NT2/D1 (cell line): ENCODE results near the gene FOXI1.
"Not testable (repeated sequence)": the region's sequence is repeated elsewhere in the genome, so short reads cannot be mapped to it uniquely, and the experiment has no call there.

Experiments
- DNase-seq: peaks from one replicate; pipeline ENCODE4 v3.0.0-alpha.2; 2011; ENCODE audit warnings: low read depth, low spot score
- H3K27me3 ChIP-seq: 2 replicates; pipeline ENCODE4 v1.6.0; 2011; ENCODE audit warnings: mild to moderate bottlenecking; ENCODE audit not compliant: insufficient read length, insufficient read depth
- H3K36me3 ChIP-seq: 2 replicates; pipeline ENCODE4 v1.6.1; 2011; ENCODE audit warnings: mild to moderate bottlenecking, low read length, mixed read lengths; ENCODE audit not compliant: insufficient read depth, insufficient read length
- H3K4me1 ChIP-seq: 2 replicates; pipeline ENCODE4 v1.5.1; 2011; ENCODE audit not compliant: insufficient read depth, insufficient read length
- H3K4me3 ChIP-seq: 2 replicates; pipeline ENCODE4 v1.5.1; 2011; ENCODE audit warnings: low read depth; ENCODE audit not compliant: insufficient read length
- H3K9ac ChIP-seq: 2 replicates; pipeline ENCODE4 v1.6.0; 2011; ENCODE audit warnings: low read depth; ENCODE audit not compliant: insufficient read length
- H3K9me3 ChIP-seq: 2 replicates; pipeline ENCODE4 v1.5.1; 2011; ENCODE audit warnings: mild to moderate bottlenecking, low read length; ENCODE audit not compliant: insufficient read depth
- SUZ12 ChIP-seq: IDR thresholded peaks from 2 replicates; pipeline ENCODE4 v1.6.1; 2011; ENCODE audit not compliant: insufficient read length, insufficient read depth; ENCODE audit errors: extremely low read depth
- YY1 ChIP-seq: IDR thresholded peaks from 2 replicates; pipeline ENCODE4 v1.6.1; 2011; ENCODE audit not compliant: insufficient read length, insufficient read depth
- ZNF274 ChIP-seq: IDR thresholded peaks from 2 replicates; pipeline ENCODE4 v1.6.1; 2011; ENCODE audit warnings: mild to moderate bottlenecking, low read depth, low read length

Gene FOXI1

GRCh38 chr5:170132269-170132975, 26.7 kb downstream of the FOXI1 start:
- Histone ChIP-seq H3K36me3 (no peaks in the 10 kb centered on the region), H3K4me1 (no peaks in the 10 kb centered on the region), H3K4me3 (no peak overlapping the region), H3K9me3 (no peaks in the 10 kb centered on the region), H3K27me3 (no peaks in the 10 kb centered on the region), H3K9ac (no peak overlapping the region)
- TF ChIP-seq ZNF274 (no peak), SUZ12 (no peak), YY1 (no peak)
- DNase-seq, result no peak

DNA sequence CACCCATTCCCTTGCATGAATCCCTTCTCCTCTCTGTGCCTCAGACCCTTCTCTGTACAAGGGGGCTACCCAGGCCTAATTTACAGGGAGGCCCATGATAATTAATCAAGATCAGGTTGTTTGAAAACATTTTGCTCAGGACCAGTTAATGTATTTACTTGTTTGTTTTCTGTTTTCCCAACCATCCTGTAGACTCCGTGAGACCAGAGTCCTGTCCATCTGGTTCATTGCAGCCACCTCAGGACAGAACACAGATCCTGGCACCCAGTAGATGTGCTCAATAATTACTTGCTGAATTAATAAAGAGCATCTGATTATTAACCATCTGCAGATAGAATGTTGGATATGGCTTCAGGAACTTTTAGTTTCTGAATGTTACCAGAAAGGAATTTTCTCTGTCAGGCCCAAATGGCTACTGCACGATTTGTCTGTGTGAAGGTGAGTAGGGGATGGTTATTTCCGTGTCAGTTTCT, 27.3 kb downstream of the FOXI1 start:
- no peak overlapping the region for H3K9ac ChIP-seq
- no peaks in the 10 kb centered on the region for H3K36me3 ChIP-seq
- H3K27me3 ChIP-seq, result no peaks in the 10 kb centered on the region
- no peak overlapping the region for H3K4me3 ChIP-seq
- TF ChIP-seq ZNF274 (no peak), SUZ12 (no peak), YY1 (no peak)
- H3K4me1 ChIP-seq, result no peaks in the 10 kb centered on the region
- DNase-seq, result no peak
- no peaks in the 10 kb centered on the region for H3K9me3 ChIP-seq

DNA sequence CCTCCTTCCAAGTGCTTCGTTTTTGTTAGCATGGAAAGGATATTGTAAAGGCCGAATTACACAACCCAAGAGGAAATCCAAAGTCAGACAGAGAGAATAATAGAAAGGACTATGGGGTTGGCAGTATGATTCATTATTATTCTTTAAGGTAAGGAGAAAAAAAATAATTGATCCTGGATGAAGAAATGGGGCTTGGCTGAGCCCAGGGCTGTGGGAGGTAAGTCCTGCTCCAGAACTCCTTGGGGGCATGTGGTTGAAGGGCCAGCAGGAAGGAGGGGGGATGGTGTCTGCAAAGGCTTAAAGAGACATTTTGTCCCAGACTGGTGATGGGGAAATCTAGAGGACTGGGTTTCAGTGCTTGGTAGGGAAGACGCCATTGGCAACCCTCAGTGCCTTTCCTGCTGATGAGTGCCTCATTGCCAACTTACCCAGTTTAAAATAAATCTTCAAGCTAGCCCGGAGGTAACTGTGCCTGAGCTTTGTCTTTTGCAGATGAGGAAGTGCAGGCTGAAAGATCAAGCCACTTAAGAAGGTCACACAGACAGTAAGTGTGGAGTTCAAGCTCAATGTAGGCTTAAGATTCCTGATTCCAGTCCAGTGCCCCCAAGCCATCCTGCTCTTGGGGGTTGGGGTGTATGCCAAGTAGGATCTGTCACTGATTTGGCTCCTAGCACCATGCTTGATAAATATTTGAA, 30.2 kb downstream of the FOXI1 start:
- DNase-seq, result no peak
- H3K36me3 ChIP-seq, result no peaks in the 10 kb centered on the region
- TF ChIP-seq SUZ12 (no peak), ZNF274 (no peak)
- no peaks in the 10 kb centered on the region for H3K27me3 ChIP-seq
- no peaks in the 10 kb centered on the region for H3K4me1 ChIP-seq
- no peak overlapping the region for H3K9ac ChIP-seq
- H3K9me3 ChIP-seq, result no peaks in the 10 kb centered on the region
- no peak overlapping the region for H3K4me3 ChIP-seq

DNA sequence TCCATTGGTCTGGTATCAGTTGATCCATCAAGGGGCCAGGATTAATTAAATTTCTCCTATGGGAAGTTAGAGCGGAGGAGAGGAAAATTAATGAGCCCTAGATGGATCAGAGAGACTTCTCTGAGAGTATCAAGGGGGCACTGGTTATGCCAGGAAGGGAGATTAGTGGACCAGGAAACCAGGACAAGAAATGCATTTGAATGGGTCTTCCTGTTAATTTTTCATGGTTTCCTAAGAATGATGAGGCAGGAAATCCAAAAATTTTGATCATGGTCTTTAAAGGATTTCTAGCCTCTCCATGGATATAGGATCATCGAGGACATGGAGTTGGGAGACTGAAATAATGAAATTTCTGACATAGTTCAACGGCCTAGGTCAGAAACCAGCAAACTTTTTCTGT, 30.8 kb downstream of the FOXI1 start:
- no peak for DNase-seq
- H3K9me3 ChIP-seq, result no peaks in the 10 kb centered on the region
- TF ChIP-seq YY1 (no peak), ZNF274 (no peak), SUZ12 (no peak)
- no peak overlapping the region for H3K4me3 ChIP-seq
- no peak overlapping the region for H3K9ac ChIP-seq
- no peaks in the 10 kb centered on the region for H3K36me3 ChIP-seq
- H3K4me1 ChIP-seq, result no peaks in the 10 kb centered on the region
- H3K27me3 ChIP-seq, result no peaks in the 10 kb centered on the region

GRCh38 chr5:170137694-170138214, 32.1 kb downstream of the FOXI1 start:
- DNase-seq, result no peak
- H3K4me3 ChIP-seq, result no peak overlapping the region
- H3K36me3 ChIP-seq, result no peaks in the 10 kb centered on the region
- no peak overlapping the region for H3K9ac ChIP-seq
- no peaks in the 10 kb centered on the region for H3K4me1 ChIP-seq
- no peaks in the 10 kb centered on the region for H3K9me3 ChIP-seq
- TF ChIP-seq ZNF274, result no peak
- no peak for TF ChIP-seq YY1
- no peak for TF ChIP-seq SUZ12
- H3K27me3 ChIP-seq, result no peaks in the 10 kb centered on the region

- Histone ChIP-seq H3K27me3 (no peaks in the 10 kb centered on the region), H3K36me3 (no peaks in the 10 kb centered on the region), H3K9ac (no peak overlapping the region), H3K9me3 (no peaks in the 10 kb centered on the region), H3K4me1 (no peaks in the 10 kb centered on the region), H3K4me3 (no peak overlapping the region)
- TF ChIP-seq SUZ12 (no peak), ZNF274 (no peak), YY1 (no peak)
- DNase-seq, result no peak
Measured at GRCh38 chr5:170138273-170138672, 32.6 kb downstream of the FOXI1 start.

GRCh38 chr5:170139786-170140335, 34.2 kb downstream of the FOXI1 start:
- Histone ChIP-seq H3K27me3 (no peaks in the 10 kb centered on the region), H3K4me3 (no peak overlapping the region), H3K9ac (no peak overlapping the region), H3K4me1 (no peaks in the 10 kb centered on the region), H3K36me3 (no peaks in the 10 kb centered on the region), H3K9me3 (no peaks in the 10 kb centered on the region)
- no peak for DNase-seq
- TF ChIP-seq ZNF274 (no peak), SUZ12 (no peak), YY1 (no peak)

- H3K9ac ChIP-seq, H3K36me3 ChIP-seq, H3K4me3 ChIP-seq, DNase-seq, H3K27me3 ChIP-seq, H3K4me1 ChIP-seq, H3K9me3 ChIP-seq: not testable (repeated sequence)
Measured at GRCh38 chr5:170141196-170141595, 35.5 kb downstream of the FOXI1 start.
